Fibroblast of skin of abdomen (primary cell): ENCODE measurements around the gene ARMC5.
"Not testable (repeated sequence)": the region's sequence is repeated elsewhere in the genome, so short reads cannot be mapped to it uniquely, and the experiment has no call there.

ENCODE experiments used
- DNase-seq: peaks from one replicate; pipeline ENCODE4 v3.0.0-alpha.2; 2013

Gene ARMC5

GRCh38 chr16:31435341-31436220, 23.7 kb upstream of the ARMC5 start:
- DNase-seq: no peak

GRCh38 chr16:31436221-31437045, 22.9 kb upstream of the ARMC5 start:
- no peak for DNase-seq

GRCh38 chr16:31438414-31438813, 20.9 kb upstream of the ARMC5 start:
- no peak for DNase-seq

- not testable (repeated sequence) for DNase-seq
Measured at GRCh38 chr16:31439023-31439422, 20.3 kb upstream of the ARMC5 start.

GRCh38 chr16:31439519-31439918, 19.8 kb upstream of the ARMC5 start:
- DNase-seq: no peak

GRCh38 chr16:31440516-31441184, 18.7 kb upstream of the ARMC5 start:
- peak; percentile 29 for DNase-seq

GRCh38 chr16:31441956-31442355, 17.3 kb upstream of the ARMC5 start:
- no peak for DNase-seq

- DNase-seq: not testable (repeated sequence)
Measured at GRCh38 chr16:31445931-31446330, 13.4 kb upstream of the ARMC5 start.

- DNase-seq: no peak
Measured at GRCh38 chr16:31451201-31451600, 8.1 kb upstream of the ARMC5 start.

- peak; percentile 81 for DNase-seq
Measured at GRCh38 chr16:31451681-31452351, 7.5 kb upstream of the ARMC5 start.

GRCh38 chr16:31452631-31453106, 6.6 kb upstream of the ARMC5 start:
- DNase-seq: peak; percentile 90

- peak; percentile 51 for DNase-seq
Measured at GRCh38 chr16:31453255-31454204, 5.8 kb upstream of the ARMC5 start.

GRCh38 chr16:31455601-31456314, 3.5 kb upstream of the ARMC5 start:
- no peak for DNase-seq

- no peak for DNase-seq
Measured at GRCh38 chr16:31456988-31457360, 2.3 kb upstream of the ARMC5 start.

GRCh38 chr16:31458073-31458843, 1.0 kb upstream of the ARMC5 start:
- no peak for DNase-seq

- DNase-seq: peak; percentile 99
Measured at GRCh38 chr16:31459687-31460581, 633 bp downstream of the ARMC5 start.

GRCh38 chr16:31460582-31461002, 1.3 kb downstream of the ARMC5 start:
- DNase-seq: peak; percentile 52

- DNase-seq: no peak
Measured at GRCh38 chr16:31461201-31461920, 2.1 kb downstream of the ARMC5 start.
